Smooth muscle cell of the pulmonary artery (primary cell): ENCODE measurements around the gene XCL2. TPM values are rescaled to one million over a fixed set of nuclear protein-coding genes. Genes with fewer than 3 reads are reported as not detected.

Source experiments
- total RNA-seq: library from RNA; depleted of rRNA; stranded (reverse); fragments of >200 nt; gene quantifications from 2 replicates; pipeline ENCODE4 v1.2.3, GENCODE V29; 2014

Gene XCL2
- not detected in 2 replicates for total RNA-seq

GRCh38 chr1:168543840-168544498, at the start of gene XCL2:
TSS of gene XCL2 (minus strand) at chr1:168543997. CDS start at chr1:168543964, 33 bp downstream.

GRCh38 chr1:168576245-168576688, 32.5 kb upstream of the XCL2 start, which contains the start of gene XCL1:
TSS of gene XCL1 (plus strand) at chr1:168576605. CDS start at chr1:168576638, 33 bp downstream.

Other genes with a start within 250 kb of the XCL2 start
- gene XCL1, start 32.6 kb upstream of the XCL2 start, total RNA-seq, result not detected in 2 replicates
- gene DPT, start 185.2 kb upstream of the XCL2 start, total RNA-seq, result 0.53 and 9.7 TPM in 2 replicates